Retinal pigment epithelial cell (primary cell): ENCODE results near the gene DPEP3.

ENCODE experiments used
- DNase-seq: peaks from one replicate; pipeline ENCODE4 v3.0.0-alpha.2; 2010; ENCODE audit warnings: low read depth
- H3K4me3 ChIP-seq: 2 replicates; pipeline ENCODE4 v1.5.1; 2011; ENCODE audit warnings: mild to moderate bottlenecking, low read length, control low read depth, moderate library complexity
- TF ChIP-seq, protein P1 (sequence below): conservative IDR thresholded peaks from 2 replicates; pipeline ENCODE4 v1.5.1; 2011; ENCODE audit warnings: low read depth, low read length, control low read depth, inconsistent platforms

DPEP3 gene

DNA sequence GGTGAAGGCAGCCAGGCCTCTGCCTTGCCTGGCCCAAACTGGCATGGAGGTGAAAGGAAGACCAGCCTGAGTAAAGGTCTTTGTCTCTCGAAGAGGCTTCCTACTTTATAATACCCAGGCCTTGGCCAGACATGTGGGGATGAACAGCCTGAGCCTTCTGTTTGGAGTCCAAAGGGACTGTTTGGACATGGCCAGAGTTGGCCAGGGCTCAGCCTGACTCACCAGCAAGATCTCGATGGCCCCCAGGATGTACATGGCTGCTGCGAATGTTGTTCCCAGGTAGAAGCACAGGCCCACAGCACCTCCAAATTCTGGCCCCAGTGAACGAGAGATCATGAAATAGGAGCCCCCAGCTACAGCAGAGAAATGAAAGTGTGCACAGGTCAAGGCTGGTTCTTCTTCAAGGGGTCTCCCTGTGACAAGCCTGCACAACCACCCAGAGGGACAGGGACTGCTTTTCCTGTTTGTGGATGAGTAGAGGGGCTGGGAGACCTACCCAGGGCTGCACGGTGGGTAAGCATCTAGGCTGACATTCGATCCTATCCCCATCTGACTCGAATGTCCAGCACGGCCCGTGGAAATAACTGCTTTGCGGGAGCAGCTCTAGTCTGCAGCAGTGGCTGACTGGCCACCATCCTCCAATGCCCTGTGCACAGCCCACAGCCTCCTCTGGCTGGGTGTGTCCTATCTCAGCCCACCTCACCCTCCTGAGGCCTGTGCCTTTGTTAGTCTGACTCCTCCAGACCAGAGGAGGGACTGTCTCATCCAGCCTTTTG is 25.7 kb downstream of the DPEP3 start:
- H3K4me3 ChIP-seq, result no peak overlapping the region
- DNase-seq, result no peak
- TF ChIP-seq, protein P1, sequence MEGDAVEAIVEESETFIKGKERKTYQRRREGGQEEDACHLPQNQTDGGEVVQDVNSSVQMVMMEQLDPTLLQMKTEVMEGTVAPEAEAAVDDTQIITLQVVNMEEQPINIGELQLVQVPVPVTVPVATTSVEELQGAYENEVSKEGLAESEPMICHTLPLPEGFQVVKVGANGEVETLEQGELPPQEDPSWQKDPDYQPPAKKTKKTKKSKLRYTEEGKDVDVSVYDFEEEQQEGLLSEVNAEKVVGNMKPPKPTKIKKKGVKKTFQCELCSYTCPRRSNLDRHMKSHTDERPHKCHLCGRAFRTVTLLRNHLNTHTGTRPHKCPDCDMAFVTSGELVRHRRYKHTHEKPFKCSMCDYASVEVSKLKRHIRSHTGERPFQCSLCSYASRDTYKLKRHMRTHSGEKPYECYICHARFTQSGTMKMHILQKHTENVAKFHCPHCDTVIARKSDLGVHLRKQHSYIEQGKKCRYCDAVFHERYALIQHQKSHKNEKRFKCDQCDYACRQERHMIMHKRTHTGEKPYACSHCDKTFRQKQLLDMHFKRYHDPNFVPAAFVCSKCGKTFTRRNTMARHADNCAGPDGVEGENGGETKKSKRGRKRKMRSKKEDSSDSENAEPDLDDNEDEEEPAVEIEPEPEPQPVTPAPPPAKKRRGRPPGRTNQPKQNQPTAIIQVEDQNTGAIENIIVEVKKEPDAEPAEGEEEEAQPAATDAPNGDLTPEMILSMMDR, result no peak

DNA sequence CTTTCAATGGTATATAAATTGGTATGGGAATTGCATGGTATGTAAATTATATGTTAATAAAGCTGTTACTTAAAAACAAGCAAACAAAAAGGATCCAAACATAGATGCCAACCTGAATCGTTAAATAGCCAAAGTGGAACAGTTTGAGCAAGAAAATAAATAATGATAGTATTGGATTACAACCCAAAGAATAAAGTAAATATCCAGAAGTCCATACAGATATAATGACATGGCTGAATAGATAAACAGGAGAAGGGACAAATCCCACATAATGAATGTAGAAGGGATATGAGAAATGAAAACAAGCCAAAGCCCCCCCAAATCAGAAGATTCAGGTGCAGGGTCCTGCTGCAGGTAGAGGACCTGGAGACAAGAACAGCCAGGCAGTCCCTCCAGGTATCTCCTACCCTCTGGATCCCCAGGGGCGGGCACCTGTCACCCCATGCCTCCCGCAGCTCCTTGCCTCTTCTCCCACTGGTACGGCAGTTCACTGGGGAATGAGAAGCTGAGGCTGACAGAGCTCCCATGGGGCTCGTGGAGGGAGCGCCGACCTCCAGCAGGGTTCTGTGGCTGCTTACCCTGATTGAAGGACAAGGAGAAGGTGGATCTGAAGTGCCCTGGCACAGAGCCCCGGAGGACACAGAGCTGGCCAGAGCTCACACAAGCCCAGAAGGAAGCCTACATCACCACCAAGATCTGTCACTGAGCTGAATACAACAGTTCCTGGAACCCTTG is 26.5 kb downstream of the DPEP3 start:
- H3K4me3 ChIP-seq, result no peak overlapping the region
- no peak for DNase-seq
- TF ChIP-seq, protein P1, result no peak

DNA sequence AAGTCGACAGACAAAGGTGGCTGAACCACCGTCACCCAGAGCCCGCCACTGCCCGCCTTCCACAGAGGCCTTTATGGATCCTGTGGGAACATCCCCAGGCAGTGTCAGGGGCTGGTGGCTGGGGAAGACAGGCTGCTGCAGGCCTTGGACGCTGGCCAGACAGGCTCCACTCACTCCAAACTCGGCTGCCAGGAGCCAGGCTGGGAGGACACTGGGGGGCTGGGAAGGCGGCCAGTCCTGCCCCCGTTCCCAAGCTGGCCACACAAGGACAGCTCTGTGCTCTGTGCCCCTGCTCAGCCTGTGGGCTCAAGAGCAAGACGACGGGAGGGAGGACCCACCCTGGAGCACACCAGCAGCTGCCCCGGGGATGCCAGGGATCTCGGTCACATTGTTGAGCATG is 28.8 kb downstream of the DPEP3 start:
- H3K4me3 ChIP-seq, result no peak overlapping the region
- DNase-seq, result no peak
- TF ChIP-seq, protein P1, result no peak

- H3K4me3 ChIP-seq, result no peak overlapping the region
- TF ChIP-seq, protein P1, result no peak
- DNase-seq, result no peak
Observed at GRCh38 chr16:67950335-67950843, 29.9 kb downstream of the DPEP3 start.

- no peak overlapping the region for H3K4me3 ChIP-seq
- TF ChIP-seq, protein P1, result no peak
Observed at GRCh38 chr16:67949645-67950044, 30.7 kb downstream of the DPEP3 start.

DNA sequence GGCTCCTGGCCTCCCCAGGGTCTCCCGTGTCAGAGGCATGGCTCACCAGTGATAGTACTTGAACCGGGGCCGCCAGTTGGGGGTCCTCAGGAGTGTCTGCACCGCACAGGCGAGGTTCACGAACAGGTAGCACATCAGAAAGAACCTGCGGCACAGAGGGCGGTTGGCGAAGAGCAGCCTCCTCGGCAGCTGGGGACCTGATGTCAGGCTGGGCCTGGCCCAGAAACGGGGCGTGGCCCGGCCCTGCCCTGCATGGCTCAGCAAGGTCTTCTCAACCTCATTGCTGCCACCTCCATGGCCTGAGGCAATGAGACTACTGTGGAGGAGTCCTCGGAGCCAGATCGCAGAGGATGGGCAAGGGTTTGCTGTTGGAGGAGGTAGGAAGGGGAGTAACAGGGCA is 32.3 kb downstream of the DPEP3 start:
- no peak overlapping the region for H3K4me3 ChIP-seq
- no peak for DNase-seq
- TF ChIP-seq, protein P1, result no peak

More at GRCh38 chr16:67949645-67950044, 30.7 kb downstream of the DPEP3 start:
- DNase-seq, result no peak
